Karpas-422 (cell line): ENCODE data around the gene GABRR1. TPM values are rescaled to one million over a fixed set of nuclear protein-coding genes. Genes with fewer than 3 reads are reported as not detected.

Source experiments
- DNase-seq: peaks from one replicate; pipeline ENCODE4 v3.0.0-alpha.2; 2015
- H2AFZ ChIP-seq: fragments of 200-600 bp; sonication (generic); 2 replicates; pipeline ENCODE4 v1.6.1; 2014; ENCODE audit warnings: antibody characterized with exemption, low read length, mixed read lengths
- H3K27ac ChIP-seq: fragments of 200-600 bp; sonication (generic); 2 replicates; pipeline ENCODE4 v1.5.1; 2014; ENCODE audit warnings: mild to moderate bottlenecking, low read length, moderate library complexity
- H3K27me3 ChIP-seq: fragments of 200-600 bp; sonication (generic); 2 replicates; pipeline ENCODE4 v1.6.1; 2014; ENCODE audit warnings: low read length, mixed read lengths
- H3K36me3 ChIP-seq: fragments of 200-600 bp; sonication (generic); 2 replicates; pipeline ENCODE4 v1.6.1; 2014; ENCODE audit warnings: low read length, mixed read lengths; ENCODE audit not compliant: insufficient read depth
- H3K4me1 ChIP-seq: fragments of 200-600 bp; sonication (generic); 2 replicates; pipeline ENCODE4 v1.6.1; 2014; ENCODE audit warnings: mild to moderate bottlenecking, low read length, mixed read lengths
- H3K4me2 ChIP-seq: fragments of 200-600 bp; sonication (generic); 2 replicates; pipeline ENCODE4 v1.6.1; 2014; ENCODE audit warnings: low read length, low read depth, mild to moderate bottlenecking; ENCODE audit not compliant: poor library complexity, severe bottlenecking
- H3K4me3 ChIP-seq: fragments of 200-600 bp; sonication (generic); 2 replicates; pipeline ENCODE4 v1.5.1; 2014; ENCODE audit warnings: mild to moderate bottlenecking, antibody characterized with exemption, low read length, mixed read lengths
- H3K79me2 ChIP-seq: fragments of 200-600 bp; sonication (generic); 2 replicates; pipeline ENCODE4 v1.6.1; 2014; ENCODE audit warnings: mild to moderate bottlenecking, low read length, mixed read lengths
- H3K9ac ChIP-seq: fragments of 200-600 bp; sonication (generic); 2 replicates; pipeline ENCODE4 v1.6.0; 2014; ENCODE audit warnings: low read length
- H3K9me2 ChIP-seq: fragments of 200-600 bp; sonication (generic), shearing (Covaris generic); replicated peaks from 2 replicates; pipeline ENCODE4 v1.6.0; 2014; ENCODE audit warnings: mild to moderate bottlenecking, low read length, moderate library complexity; ENCODE audit not compliant: insufficient read depth
- H3K9me3 ChIP-seq: fragments of 300-700, 200-600 bp; sonication (generic); 2 replicates; pipeline ENCODE4 v1.6.1; 2014; ENCODE audit warnings: low read length, mixed read lengths
- H4K20me1 ChIP-seq: fragments of 200-600 bp; sonication (generic); 2 replicates; pipeline ENCODE4 v1.6.1; 2014; ENCODE audit warnings: mild to moderate bottlenecking, antibody characterized with exemption, low read length, low read depth; ENCODE audit not compliant: insufficient read depth
- total RNA-seq: library from RNA; depleted of rRNA; stranded (reverse); fragments of >200 nt; shearing (Covaris generic); gene quantifications from 2 replicates; pipeline ENCODE4 v1.2.3, GENCODE V29; 2014; ENCODE audit warnings: low replicate concordance

The GABRR1 gene
- total RNA-seq, 1 experiment from 2014 or later: not detected

DNA sequence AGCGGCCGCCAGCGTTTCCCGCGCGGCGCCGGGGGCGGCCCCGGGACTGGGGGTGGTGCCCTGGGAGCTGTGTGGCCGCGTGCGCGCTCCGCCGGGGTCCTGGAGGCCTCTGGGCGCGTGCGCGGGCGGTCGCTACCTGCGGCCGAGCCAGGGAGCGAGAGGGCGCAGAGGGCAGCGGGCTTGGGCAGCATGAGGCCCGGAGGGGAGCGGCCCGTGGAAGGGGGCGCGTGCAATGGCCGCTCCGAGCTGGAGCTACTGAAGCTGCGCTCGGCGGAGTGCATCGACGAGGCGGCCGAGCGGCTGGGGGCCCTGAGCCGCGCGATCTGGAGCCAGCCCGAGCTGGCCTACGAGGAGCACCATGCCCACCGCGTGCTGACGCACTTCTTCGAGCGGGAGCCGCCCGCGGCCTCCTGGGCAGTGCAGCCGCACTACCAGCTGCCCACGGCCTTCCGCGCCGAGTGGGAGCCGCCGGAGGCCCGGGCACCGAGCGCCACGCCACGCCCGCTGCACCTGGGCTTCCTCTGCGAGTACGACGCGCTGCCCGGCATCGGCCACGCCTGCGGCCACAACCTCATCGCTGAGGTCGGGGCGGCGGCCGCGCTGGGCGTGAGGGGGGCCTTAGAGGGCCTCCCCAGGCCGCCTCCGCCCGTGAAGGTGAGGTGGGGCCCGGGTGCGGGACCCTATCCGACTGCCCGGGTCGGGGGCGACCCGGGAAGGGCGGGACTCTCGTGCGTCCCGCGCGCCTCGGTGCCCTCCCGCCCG lies 71.0 kb downstream of the GABRR1 start, which contains the start of gene PM20D2:
Gene PM20D2, plus strand, starts transcription at position 100 of the 762 bp plus-strand sequence. Its CDS starts 90 bp downstream, at position 190.
- H3K4me2 ChIP-seq: peak within 1 kb of the TSS; percentile 87
- peak within 1 kb of the TSS; percentile 97 for H2AFZ ChIP-seq
- no peaks in the 10 kb centered on the region for H3K27me3 ChIP-seq
- H3K9me2 ChIP-seq: no peaks in the 10 kb centered on the region
- no peaks in the 10 kb centered on the region for H3K9me3 ChIP-seq
- H3K4me3 ChIP-seq: peak within 1 kb of the TSS; percentile 79
- peaks cover 47% of the 10 kb centered on the region for H3K79me2 ChIP-seq
- H3K9ac ChIP-seq: peak within 1 kb of the TSS; percentile 94
- no peaks in the 10 kb centered on the region for H4K20me1 ChIP-seq
- H3K36me3 ChIP-seq: peaks cover 15% of the 10 kb centered on the region; the same call in 1 of the 2 replicates
- DNase-seq: peak; percentile 92
- H3K4me1 ChIP-seq: peaks cover 26% of the 10 kb centered on the region
- peak within 1 kb of the TSS; percentile 65 for H3K27ac ChIP-seq

DNA sequence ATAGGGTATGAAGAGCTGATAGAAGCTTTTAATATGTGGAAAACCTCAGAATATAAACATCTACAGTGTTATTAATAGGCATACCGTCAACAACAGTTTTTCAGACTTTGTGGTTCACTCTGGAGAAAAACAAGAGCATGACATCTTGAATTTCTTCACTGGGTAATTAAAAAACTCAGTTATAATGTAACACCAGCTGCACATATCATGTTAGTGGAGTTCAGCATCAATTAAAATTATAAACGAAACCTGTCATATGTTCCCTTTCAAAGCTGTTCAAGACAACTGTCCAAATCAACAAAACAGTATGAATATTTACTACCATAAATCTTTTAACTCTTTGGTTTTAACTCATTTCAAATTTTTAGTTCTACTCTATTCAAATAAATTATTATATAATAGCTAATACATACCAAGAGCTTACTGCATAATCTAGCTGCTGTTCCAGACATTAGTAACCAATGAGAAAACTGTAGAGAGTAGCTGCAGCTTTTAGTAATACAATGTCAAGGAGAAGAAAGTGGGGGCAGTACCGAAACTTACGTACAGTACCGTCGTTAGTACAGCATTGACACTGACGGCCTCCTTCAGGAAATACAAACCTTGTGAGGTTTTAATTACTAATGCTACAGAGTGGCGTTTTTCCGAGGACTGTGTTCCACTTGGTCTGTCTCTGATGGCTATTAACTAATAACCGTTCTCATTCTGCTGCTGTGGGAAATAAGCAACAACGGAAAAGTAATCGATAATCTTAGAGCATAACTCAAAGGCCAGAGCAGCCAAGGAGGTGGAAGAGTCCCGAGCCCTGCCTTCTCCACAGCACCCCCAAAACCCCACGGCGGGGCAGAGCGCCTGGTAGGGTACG lies 71.8 kb downstream of the GABRR1 start:
- H3K9me2 ChIP-seq: no peaks in the 10 kb centered on the region
- peak overlapping the region; percentile 87 for H3K4me2 ChIP-seq
- H4K20me1 ChIP-seq: no peaks in the 10 kb centered on the region
- H3K27ac ChIP-seq: peak overlapping the region; percentile 65
- peak; percentile 84 for DNase-seq
- peak overlapping the region; percentile 97 for H2AFZ ChIP-seq
- peaks cover 47% of the 10 kb centered on the region for H3K79me2 ChIP-seq
- peak overlapping the region; percentile 94 for H3K9ac ChIP-seq
- H3K36me3 ChIP-seq: peaks cover 15% of the 10 kb centered on the region; the same call in 1 of the 2 replicates
- H3K4me3 ChIP-seq: peak overlapping the region; percentile 79
- H3K27me3 ChIP-seq: no peaks in the 10 kb centered on the region
- peaks cover 26% of the 10 kb centered on the region for H3K4me1 ChIP-seq
- H3K9me3 ChIP-seq: no peaks in the 10 kb centered on the region

DNA sequence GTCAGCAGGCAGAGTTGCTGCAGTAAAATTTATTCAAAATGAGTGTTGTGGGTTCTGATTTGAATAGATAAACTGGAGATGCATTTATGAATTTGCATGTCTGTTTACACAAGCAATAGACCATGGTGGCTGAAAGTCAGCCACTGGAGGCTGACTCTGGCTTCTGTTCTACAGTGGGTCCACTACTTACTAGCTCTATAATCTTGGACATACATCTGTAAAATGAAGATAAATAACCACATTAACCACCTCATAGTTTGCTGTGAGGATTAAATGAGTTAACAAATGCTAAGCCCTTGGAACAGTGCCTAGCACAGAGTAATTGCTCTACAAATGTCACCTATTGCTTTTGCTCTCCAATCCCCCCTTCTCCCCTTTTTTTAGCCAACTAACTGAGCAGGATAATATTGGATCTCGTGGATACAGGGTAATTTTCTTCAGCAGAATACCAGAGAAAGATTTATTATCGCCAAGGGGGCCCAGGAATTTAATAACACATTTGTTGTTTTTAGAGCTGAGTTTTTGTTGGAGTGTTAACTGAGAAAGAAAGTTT lies 72.7 kb downstream of the GABRR1 start:
- no peak for DNase-seq
- H3K4me1 ChIP-seq: peaks cover 26% of the 10 kb centered on the region
- peaks cover 38% of the 10 kb centered on the region for H3K79me2 ChIP-seq
- H3K4me2 ChIP-seq: peak overlapping the region; percentile 87
- peak overlapping the region; percentile 79 for H3K4me3 ChIP-seq
- H3K27ac ChIP-seq: no peak overlapping the region
- H3K36me3 ChIP-seq: peaks cover 7% of the 10 kb centered on the region; the same call in 1 of the 2 replicates
- no peaks in the 10 kb centered on the region for H3K9me2 ChIP-seq
- no peaks in the 10 kb centered on the region for H3K27me3 ChIP-seq
- H3K9me3 ChIP-seq: no peaks in the 10 kb centered on the region
- peak overlapping the region; percentile 94 for H3K9ac ChIP-seq
- H2AFZ ChIP-seq: peak overlapping the region; percentile 25; the same call in 1 of the 2 replicates
- H4K20me1 ChIP-seq: no peaks in the 10 kb centered on the region

DNA sequence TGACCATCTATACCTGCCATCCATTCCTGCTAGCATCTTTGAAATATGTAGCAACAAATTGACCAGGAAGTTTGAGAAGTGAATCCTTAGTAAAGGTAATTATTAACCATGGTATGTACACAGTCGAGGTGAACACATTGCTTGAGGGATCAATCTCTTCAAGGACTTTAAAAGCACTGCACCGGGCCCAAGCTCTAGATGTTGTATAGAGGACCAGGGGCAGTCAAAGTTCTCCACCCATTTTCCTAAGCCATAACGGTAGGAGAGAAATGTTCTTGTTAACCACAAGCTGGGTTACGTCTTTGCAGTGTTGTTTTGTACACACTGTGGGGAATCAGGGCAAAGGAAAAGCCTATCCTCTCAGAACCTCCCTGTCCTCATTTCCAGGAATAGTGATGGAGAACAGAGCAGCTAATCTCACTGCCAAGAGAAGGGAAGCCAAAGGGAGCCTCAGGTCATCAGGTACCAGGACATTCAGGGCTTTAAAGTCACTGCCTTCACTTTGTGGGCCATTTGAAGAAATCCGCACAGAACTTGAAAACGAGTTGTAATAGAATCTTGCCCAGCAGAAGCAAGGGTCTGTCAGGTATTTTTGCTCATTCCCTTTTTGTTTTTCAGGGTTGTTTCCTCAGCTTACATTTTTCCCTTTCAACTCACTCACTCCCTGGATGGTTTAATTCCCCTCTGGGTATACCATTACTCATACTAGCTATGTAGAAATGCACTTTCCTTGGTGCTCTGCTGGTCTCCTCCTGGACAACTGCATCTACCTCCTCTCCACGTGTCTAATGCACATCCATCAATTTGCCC lies 76.6 kb downstream of the GABRR1 start:
- Histone ChIP-seq H2AFZ (no peak overlapping the region), H3K4me2 (no peak overlapping the region), H3K27me3 (0 out of 2 replicates have a peak, but pooled peaks cover 2% of the 10 kb centered on the region)

DNA sequence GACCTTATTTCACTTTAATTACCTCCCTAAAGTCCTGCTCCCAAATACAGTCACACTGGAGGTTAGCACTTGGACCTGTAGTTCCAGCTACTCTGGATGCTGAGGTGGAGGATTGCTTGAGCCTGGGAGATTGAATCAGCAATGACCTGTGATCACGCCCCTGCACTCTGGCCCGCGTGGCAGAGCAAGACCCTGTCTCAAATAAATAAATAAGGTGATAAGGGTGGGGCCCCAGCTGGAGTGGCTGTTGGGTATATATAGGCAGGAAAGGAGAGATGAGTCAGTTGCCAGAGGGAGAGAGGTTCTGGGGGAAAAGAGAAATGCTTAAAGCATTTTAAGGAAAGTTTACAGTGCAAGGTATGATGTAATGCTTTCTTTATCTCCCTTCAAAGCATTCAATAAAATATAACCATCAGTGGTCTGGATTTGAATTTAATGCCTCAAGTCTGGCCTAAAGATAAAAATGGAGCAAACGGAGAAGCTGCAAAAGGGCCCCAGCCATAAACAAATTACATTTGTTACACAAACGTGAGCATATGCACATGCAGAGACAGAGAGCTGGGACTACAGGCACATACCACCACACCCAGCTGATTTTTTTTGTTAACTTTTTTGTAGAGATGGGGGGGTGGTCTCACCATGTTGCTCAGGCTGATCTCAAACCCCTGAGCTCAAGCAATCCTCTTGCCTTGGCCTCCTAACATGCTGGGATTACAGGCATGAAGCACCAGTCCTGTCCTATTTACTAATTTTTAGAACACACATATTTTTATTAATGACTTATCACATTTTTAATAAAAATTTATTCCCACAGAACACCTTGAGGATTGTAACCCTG lies 77.4 kb downstream of the GABRR1 start:
- no peaks in the 10 kb centered on the region for H3K36me3 ChIP-seq
- no peaks in the 10 kb centered on the region for H3K9me2 ChIP-seq
- H3K9ac ChIP-seq: no peak overlapping the region
- no peak overlapping the region for H3K4me2 ChIP-seq
- H3K4me3 ChIP-seq: no peak overlapping the region
- peaks cover 6% of the 10 kb centered on the region for H3K4me1 ChIP-seq
- H3K27me3 ChIP-seq: 0 out of 2 replicates have a peak, but pooled peaks cover 2% of the 10 kb centered on the region
- H3K79me2 ChIP-seq: no peaks in the 10 kb centered on the region
- H3K9me3 ChIP-seq: no peaks in the 10 kb centered on the region
- no peak for DNase-seq
- H4K20me1 ChIP-seq: no peaks in the 10 kb centered on the region
- no peak overlapping the region for H2AFZ ChIP-seq
- no peak overlapping the region for H3K27ac ChIP-seq

More for the DNA sequence above, 76.6 kb downstream of the GABRR1 start:
- Histone ChIP-seq H3K27ac (no peak overlapping the region), H3K9me3 (no peaks in the 10 kb centered on the region), H3K36me3 (no peaks in the 10 kb centered on the region), H3K4me1 (peaks cover 12% of the 10 kb centered on the region), H3K9ac (no peak overlapping the region), H4K20me1 (no peaks in the 10 kb centered on the region), H3K79me2 (peaks cover 1% of the 10 kb centered on the region; the same call in 1 of the 2 replicates), H3K9me2 (no peaks in the 10 kb centered on the region), H3K4me3 (no peak overlapping the region)
- no peak for DNase-seq

DNA sequence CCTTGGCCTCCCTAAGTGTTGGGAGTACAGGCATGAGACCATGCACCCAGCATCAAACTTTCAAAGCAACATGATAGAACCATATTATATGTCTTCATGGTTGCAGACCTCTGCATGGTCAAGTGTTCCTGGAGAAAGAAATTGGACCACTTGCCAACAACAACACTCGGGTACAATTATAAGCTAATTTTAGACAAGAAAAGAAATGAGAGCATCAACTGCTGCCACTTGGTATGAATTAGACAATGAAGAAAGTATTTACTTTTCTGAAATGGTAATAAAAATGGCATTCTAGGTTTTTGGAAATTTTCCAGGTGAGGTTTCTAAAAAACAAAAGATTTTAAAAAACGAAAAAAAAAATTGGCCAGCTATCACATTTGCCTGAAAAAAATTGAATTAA lies 79.0 kb downstream of the GABRR1 start:
- H4K20me1 ChIP-seq: no peaks in the 10 kb centered on the region
- no peak overlapping the region for H3K4me3 ChIP-seq
- H3K27ac ChIP-seq: no peak overlapping the region
- no peaks in the 10 kb centered on the region for H3K79me2 ChIP-seq
- H3K4me2 ChIP-seq: no peak overlapping the region
- no peak overlapping the region for H3K9ac ChIP-seq
- no peaks in the 10 kb centered on the region; the same call in 1 of the 2 replicates for H3K4me1 ChIP-seq
- DNase-seq: no peak
- no peaks in the 10 kb centered on the region for H3K36me3 ChIP-seq
- H3K9me3 ChIP-seq: no peaks in the 10 kb centered on the region
- no peaks in the 10 kb centered on the region for H3K9me2 ChIP-seq
- no peak overlapping the region for H2AFZ ChIP-seq
- H3K27me3 ChIP-seq: 0 out of 2 replicates have a peak, but pooled peaks cover 2% of the 10 kb centered on the region

DNA sequence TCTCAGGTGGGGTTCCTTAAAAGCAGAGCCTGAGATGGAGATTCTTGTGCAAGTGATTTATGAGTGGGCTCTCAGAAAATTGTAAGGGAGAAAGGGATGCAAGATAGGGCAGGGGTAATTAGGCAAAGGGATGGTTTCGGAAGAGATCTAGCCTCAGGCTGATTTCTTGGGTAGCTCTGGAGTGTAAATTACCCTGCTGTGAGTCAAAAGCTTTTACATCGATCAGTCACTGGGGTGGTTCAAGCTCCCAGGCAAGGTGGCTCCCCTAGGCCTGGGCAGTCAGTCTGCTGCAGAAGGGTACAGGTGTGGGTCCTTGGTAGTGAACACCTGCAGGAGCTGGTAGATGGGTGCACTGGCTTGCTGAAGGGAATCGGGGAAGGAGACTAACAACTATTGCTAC lies 82.4 kb downstream of the GABRR1 start:
- Histone ChIP-seq H3K4me2 (no peak overlapping the region), H3K27ac (no peak overlapping the region), H3K4me3 (no peak overlapping the region), H3K79me2 (no peaks in the 10 kb centered on the region), H4K20me1 (no peaks in the 10 kb centered on the region), H3K36me3 (no peaks in the 10 kb centered on the region), H2AFZ (no peak overlapping the region), H3K4me1 (no peaks in the 10 kb centered on the region; the same call in 1 of the 2 replicates), H3K9ac (no peak overlapping the region), H3K9me2 (no peaks in the 10 kb centered on the region), H3K9me3 (no peaks in the 10 kb centered on the region), H3K27me3 (0 out of 2 replicates have a peak, but pooled peaks cover 2% of the 10 kb centered on the region)
- DNase-seq: no peak
